Vagina (tissue), 2 donors: ENCODE measurements around the gene ARFGEF3. TPM values are rescaled to one million over a fixed set of nuclear protein-coding genes. Genes with fewer than 3 reads are reported as not detected.
"Not testable (repeated sequence)": the region's sequence is repeated elsewhere in the genome, so short reads cannot be mapped to it uniquely, and the experiment has no call there.

Source experiments
- DNase-seq, 2 donors: peaks; one replicate each; pipeline ENCODE4 v3.0.0-alpha.2; 2017; ENCODE audit errors: extremely low spot score in 2 of 2
- H3K27ac ChIP-seq: fragments of 200-600 bp; sonication (generic); one replicate; pipeline ENCODE4 v1.5.1; 2019
- H3K27me3 ChIP-seq: fragments of 200-600 bp; sonication (generic); one replicate; pipeline ENCODE4 v1.5.1; 2019
- H3K36me3 ChIP-seq, 2 donors: fragments of 200-600 bp; sonication (generic); one replicate each; pipeline ENCODE4 v1.5.1; 2017 to 2019
- H3K4me1 ChIP-seq: fragments of 200-600 bp; sonication (generic); one replicate; pipeline ENCODE4 v1.5.1; 2019
- H3K4me3 ChIP-seq, 2 donors: fragments of 200-600 bp; sonication (generic); 1 replicate in 1 of 2; 2 replicates in 1 of 2; pipeline ENCODE4 v1.5.1; 2016 to 2019
- H3K9me3 ChIP-seq: fragments of 200-600 bp; sonication (generic); one replicate; pipeline ENCODE4 v1.5.1; 2019
- POLR2A ChIP-seq, 2 donors: fragments of 450-650 bp; IDR thresholded peaks; one replicate each; pipeline ENCODE4 v1.6.1; 2017; ENCODE audit warnings: antibody characterized with exemption in 2 of 2, mild to moderate bottlenecking in 2 of 2, moderate library complexity in 2 of 2
- POLR2AphosphoS5 ChIP-seq, 2 donors: sonication (generic); formaldehyde crosslinking; IDR thresholded peaks; one replicate each; pipeline ENCODE4 v1.9.0; 2017; ENCODE audit warnings: antibody characterized with exemption in 2 of 2, mild to moderate bottlenecking in 2 of 2, low read depth in 1 of 2; ENCODE audit not compliant: insufficient read depth in 1 of 2
- intact Hi-C: fragments of 100-400 bp; cut with DNase I; formaldehyde crosslinking; loops from one replicate; pipeline ENCODE4 v1.15.1; 2023
- total RNA-seq: library from RNA; depleted of rRNA; stranded (reverse); fragments of >200 nt; gene quantifications from one replicate; pipeline ENCODE4 v1.2.3, GENCODE V29; 2016
- TF ChIP-seq, protein P1 (sequence below), 3 experiments: fragments of 450-650 bp in 2 of 3; fragments of 200-600 bp in 1 of 3; sonication (generic) in 1 of 3; IDR thresholded peaks; one replicate each; pipeline ENCODE4 v1.5.1; 2017 to 2019; ENCODE audit warnings: antibody characterized with exemption in 3 of 3, mild to moderate bottlenecking in 2 of 3, moderate library complexity in 2 of 3

Gene ARFGEF3
- total RNA-seq, 1 donor from 2014 or later: 2.2 TPM

DNA sequence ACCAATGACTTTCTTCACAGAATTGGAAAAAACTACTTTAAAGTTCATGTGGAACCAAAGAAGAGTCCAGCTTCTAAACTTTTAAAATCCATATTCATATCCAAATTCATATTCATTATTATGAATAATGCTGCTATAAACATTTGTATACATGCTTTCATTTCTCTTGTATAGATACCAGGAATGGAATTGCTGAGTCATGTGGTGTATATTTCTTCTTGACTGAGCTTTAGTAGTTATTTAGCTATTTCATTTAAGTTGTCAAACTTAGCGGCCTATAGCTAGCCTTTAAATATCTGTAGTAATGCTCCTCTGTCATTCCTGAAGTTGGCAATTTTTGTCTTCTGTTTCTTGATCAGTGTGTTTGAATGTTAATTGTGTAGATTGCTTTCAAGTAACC is 196.2 kb downstream of the ARFGEF3 start:
- no peaks in the 10 kb centered on the region for H3K27me3 ChIP-seq
- TF ChIP-seq, protein P1, sequence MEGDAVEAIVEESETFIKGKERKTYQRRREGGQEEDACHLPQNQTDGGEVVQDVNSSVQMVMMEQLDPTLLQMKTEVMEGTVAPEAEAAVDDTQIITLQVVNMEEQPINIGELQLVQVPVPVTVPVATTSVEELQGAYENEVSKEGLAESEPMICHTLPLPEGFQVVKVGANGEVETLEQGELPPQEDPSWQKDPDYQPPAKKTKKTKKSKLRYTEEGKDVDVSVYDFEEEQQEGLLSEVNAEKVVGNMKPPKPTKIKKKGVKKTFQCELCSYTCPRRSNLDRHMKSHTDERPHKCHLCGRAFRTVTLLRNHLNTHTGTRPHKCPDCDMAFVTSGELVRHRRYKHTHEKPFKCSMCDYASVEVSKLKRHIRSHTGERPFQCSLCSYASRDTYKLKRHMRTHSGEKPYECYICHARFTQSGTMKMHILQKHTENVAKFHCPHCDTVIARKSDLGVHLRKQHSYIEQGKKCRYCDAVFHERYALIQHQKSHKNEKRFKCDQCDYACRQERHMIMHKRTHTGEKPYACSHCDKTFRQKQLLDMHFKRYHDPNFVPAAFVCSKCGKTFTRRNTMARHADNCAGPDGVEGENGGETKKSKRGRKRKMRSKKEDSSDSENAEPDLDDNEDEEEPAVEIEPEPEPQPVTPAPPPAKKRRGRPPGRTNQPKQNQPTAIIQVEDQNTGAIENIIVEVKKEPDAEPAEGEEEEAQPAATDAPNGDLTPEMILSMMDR (IDR thresholded peaks at IDR 0.05): no peak
- TF ChIP-seq POLR2AphosphoS5 (IDR thresholded peaks at IDR 0.05; ENCODE audit: insufficient read depth in 1 of 2, low read depth in 1 of 2) (no peak), POLR2A (IDR thresholded peaks at IDR 0.05) (no peak)
- no peak for DNase-seq
- no peak overlapping the region for H3K27ac ChIP-seq
- intact Hi-C loops: no loop called here
- no peak overlapping the region for H3K4me3 ChIP-seq
- H3K9me3 ChIP-seq: no peaks in the 10 kb centered on the region
- no peaks in the 10 kb centered on the region for H3K4me1 ChIP-seq
- H3K36me3 ChIP-seq: no peaks in the 10 kb centered on the region

DNA sequence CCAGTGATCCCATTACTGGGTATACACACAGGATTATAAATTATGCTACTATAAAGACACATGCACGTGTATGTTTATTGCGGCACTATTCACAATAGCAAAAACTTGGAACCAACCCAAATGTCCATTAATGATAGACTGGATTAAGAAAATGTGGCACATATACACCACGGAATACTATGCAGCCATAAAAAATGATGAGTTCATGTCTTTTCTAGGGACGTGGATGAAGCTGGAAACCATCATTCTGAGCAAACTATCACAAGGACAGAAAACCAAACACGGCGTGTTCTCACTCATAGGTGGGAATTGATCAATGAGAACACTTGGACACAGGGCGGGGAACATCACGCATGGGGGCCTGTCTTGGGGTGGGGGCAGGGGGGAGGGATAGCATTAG is 206.9 kb downstream of the ARFGEF3 start:
- intact Hi-C loops, H3K4me3 ChIP-seq, H3K27me3 ChIP-seq: not testable (repeated sequence)

DNA sequence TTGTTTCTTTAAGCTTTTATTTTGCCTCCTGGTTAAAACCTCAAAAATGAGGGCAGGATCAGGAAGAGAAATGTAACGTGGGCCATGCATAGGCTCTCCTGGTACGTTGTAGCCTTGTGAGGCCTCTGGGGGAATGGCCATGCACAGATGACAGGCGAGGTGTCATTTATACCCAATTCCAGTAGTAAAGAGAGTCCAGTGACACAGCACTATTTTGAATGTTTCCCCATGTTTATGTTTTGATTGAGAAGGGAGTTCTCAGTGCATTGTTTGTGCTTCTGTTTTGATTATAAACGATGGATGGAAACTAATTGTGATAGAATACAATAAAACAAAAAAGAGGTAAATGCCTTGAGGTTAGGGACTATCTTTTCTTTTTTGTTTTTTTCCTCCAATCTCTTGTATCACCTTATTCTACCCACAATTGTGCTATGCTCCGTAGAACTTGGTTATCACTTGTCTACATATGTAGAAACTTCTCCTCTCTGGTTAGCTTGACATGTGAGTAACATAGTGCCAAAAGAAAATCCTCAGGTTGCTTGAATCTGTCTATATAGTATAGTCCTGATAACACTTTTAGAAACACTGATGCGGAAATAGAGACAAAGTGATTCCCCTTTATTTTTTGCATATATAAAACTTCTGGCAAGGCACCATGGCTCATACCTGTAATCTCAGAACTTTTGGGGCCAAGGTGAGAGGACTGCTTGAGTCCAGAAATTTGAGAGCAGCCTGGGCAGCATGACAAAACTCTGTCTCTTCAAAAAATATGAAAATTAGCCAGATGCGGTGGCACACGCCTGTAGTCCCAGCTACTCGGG is 209.1 kb downstream of the ARFGEF3 start:
- H3K27me3 ChIP-seq: no peaks in the 10 kb centered on the region
- intact Hi-C loops: no loop called here
- no peak overlapping the region for H3K27ac ChIP-seq
- H3K9me3 ChIP-seq: no peaks in the 10 kb centered on the region
- H3K36me3 ChIP-seq: no peaks in the 10 kb centered on the region
- no peak overlapping the region for H3K4me3 ChIP-seq
- no peaks in the 10 kb centered on the region for H3K4me1 ChIP-seq
- no peak for DNase-seq
- TF ChIP-seq POLR2A (IDR thresholded peaks at IDR 0.05) (no peak), POLR2AphosphoS5 (IDR thresholded peaks at IDR 0.05; ENCODE audit: insufficient read depth in 1 of 2, low read depth in 1 of 2) (no peak)
- TF ChIP-seq, protein P1 (IDR thresholded peaks at IDR 0.05): no peak

More for the DNA sequence above, 206.9 kb downstream of the ARFGEF3 start:
- not testable (repeated sequence) for H3K4me1 ChIP-seq, H3K9me3 ChIP-seq, DNase-seq, H3K36me3 ChIP-seq, H3K27ac ChIP-seq

DNA sequence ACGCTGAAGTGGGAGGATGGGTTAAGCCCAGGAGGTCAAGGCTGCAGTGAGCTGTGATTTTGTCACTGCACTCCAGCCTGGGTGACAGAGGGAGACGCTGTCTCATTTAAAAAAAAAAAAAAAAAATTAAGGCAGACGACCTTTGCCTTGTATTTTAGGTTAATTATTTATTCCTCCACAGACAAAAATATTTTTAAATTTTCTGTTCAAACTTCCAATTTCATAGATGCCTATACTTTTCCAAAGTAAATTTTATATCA is 209.6 kb downstream of the ARFGEF3 start:
- Histone ChIP-seq H3K27me3 (no peaks in the 10 kb centered on the region), H3K27ac (no peak overlapping the region), H3K4me3 (no peak overlapping the region), H3K4me1 (no peaks in the 10 kb centered on the region), H3K9me3 (no peaks in the 10 kb centered on the region), H3K36me3 (no peaks in the 10 kb centered on the region)
- DNase-seq: no peak
- TF ChIP-seq POLR2AphosphoS5 (IDR thresholded peaks at IDR 0.05; ENCODE audit: insufficient read depth in 1 of 2, low read depth in 1 of 2): no peak
- intact Hi-C loops: no loop called here

DNA sequence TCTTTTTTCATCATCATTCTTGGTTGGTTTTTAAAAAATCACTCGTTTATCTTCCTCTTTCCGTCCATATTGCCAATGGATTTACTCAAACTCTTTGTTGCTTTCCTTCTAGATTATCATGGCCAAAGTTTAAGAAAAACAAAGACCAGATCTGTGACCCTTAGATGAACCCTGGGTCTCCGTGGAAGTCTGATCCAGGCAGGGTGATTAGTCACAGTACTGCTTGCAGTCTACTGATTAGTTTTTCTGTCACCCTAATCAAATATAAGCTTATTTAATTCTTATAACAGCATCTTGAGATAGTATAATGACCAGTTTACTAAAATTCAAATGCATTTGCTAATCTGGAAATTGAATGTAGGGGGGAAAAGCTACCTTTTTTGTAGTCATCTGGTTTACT is 210.0 kb downstream of the ARFGEF3 start:
- no peaks in the 10 kb centered on the region for H3K4me1 ChIP-seq
- H3K36me3 ChIP-seq: no peaks in the 10 kb centered on the region
- no peak overlapping the region for H3K4me3 ChIP-seq
- intact Hi-C loops: no loop called here
- H3K27me3 ChIP-seq: no peaks in the 10 kb centered on the region
- H3K27ac ChIP-seq: no peak overlapping the region
- H3K9me3 ChIP-seq: no peaks in the 10 kb centered on the region
- DNase-seq: no peak
- TF ChIP-seq, protein P1 (IDR thresholded peaks at IDR 0.05): no peak
- TF ChIP-seq POLR2AphosphoS5 (IDR thresholded peaks at IDR 0.05; ENCODE audit: insufficient read depth in 1 of 2, low read depth in 1 of 2) (no peak), POLR2A (IDR thresholded peaks at IDR 0.05) (no peak)

DNA sequence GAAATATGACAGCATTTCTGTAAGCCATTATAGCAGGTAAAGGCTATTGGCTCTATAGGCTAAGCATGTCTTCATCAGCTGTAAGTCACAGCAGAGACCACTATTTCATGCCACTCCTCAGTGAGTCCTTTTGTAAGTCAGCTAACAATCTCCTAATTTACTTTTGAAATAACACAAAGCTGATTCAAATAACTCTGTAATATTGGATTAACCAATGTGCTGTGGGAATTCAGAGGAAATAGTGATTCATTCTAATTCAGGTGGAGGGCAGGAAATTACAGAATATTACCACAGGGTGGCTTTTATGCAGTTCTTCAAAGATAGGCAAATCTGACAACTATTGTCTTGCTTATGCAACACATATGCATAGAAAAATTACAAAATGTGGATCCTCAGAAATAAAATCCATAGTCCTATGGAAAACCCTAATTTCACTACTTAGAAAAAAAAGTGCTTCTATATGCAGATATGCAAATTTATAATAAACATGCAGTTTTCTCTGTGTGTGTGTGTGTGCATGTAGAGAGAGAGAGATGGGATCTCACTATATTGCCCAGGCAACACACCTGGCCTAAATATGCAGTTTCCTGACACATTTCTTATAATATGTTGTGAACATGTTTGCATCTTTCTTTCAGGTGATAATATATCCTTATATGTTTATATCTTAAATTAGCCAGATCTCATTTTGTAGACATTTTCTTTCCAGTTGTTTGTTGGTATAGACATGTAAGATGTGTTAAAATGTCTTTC is 211.1 kb downstream of the ARFGEF3 start:
- Histone ChIP-seq H3K27ac (no peak overlapping the region), H3K27me3 (no peaks in the 10 kb centered on the region), H3K4me3 (no peak overlapping the region), H3K9me3 (no peaks in the 10 kb centered on the region), H3K36me3 (no peaks in the 10 kb centered on the region), H3K4me1 (no peaks in the 10 kb centered on the region)
- no peak for DNase-seq
- intact Hi-C loops: no loop called here
- TF ChIP-seq POLR2AphosphoS5 (IDR thresholded peaks at IDR 0.05; ENCODE audit: insufficient read depth in 1 of 2, low read depth in 1 of 2): no peak
- TF ChIP-seq, protein P1 (IDR thresholded peaks at IDR 0.05): no peak
- TF ChIP-seq POLR2A (IDR thresholded peaks at IDR 0.05): no peak
